AG09319 (cell line): ENCODE data around the gene ITSN1.
A peak's percentile ranks its signal among the peaks of the same experiment; 100 is the strongest.
"Not testable (repeated sequence)": the region's sequence is repeated elsewhere in the genome, so short reads cannot be mapped to it uniquely, and the experiment has no call there.

Experiments
- DNase-seq: peaks from one replicate; pipeline ENCODE4 v3.0.0-alpha.2; 2010; ENCODE audit warnings: low read depth; ENCODE audit errors: extremely low read depth
- CTCF ChIP-seq: IDR thresholded peaks from 2 replicates; pipeline ENCODE4 v1.5.1; 2011; ENCODE audit warnings: low read depth, mild to moderate bottlenecking, inconsistent platforms, low read length, moderate library complexity

The ITSN1 gene

GRCh38 chr21:33642027-33642895, at the start of gene ITSN1:
TSS of gene ITSN1 (plus strand) at chr21:33642501. CDS start at chr21:33718829, 76,328 bp downstream.
- no peak for TF ChIP-seq CTCF
- peak; percentile 99 for DNase-seq

DNA sequence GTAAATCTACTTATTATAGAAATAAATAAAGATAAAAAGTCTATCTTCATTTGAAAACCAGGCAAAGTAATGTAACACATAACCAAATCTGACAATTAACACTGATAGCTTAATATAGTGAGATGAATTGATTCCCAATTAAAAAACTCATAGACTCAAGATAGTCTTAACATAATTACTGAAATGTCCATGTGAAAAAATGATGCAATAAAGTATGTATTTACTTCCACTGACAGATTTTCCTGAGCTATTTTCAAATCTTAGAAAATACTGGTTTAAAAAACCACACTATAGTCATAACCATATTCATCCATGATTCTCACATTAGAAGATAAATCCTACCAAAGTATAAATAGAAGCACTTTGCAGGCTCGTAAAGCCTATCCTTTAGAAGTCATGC, 44.2 kb upstream of the ITSN1 start:
- no peak for DNase-seq

DNA sequence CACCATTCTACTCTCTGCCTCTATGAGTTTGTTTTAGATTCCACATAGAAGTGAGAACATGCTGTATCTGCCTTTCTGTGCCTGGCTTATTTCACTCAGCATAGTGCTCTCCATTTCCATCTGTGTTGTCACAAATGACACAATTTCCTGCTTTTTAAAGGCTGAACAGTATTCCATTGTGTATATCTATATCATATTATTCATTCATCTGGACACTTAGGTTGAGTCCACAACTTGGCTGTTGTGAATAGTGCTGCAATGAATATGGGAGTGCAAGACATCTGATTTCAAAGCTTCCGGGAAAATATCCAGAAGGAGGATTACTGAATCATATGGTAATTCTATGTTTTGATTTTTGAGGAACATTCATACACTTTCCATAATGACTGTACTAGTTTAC, 33.7 kb upstream of the ITSN1 start:
- TF ChIP-seq CTCF = no peak
- no peak for DNase-seq

More for the DNA sequence above, 44.2 kb upstream of the ITSN1 start:
- TF ChIP-seq CTCF = no peak

DNA sequence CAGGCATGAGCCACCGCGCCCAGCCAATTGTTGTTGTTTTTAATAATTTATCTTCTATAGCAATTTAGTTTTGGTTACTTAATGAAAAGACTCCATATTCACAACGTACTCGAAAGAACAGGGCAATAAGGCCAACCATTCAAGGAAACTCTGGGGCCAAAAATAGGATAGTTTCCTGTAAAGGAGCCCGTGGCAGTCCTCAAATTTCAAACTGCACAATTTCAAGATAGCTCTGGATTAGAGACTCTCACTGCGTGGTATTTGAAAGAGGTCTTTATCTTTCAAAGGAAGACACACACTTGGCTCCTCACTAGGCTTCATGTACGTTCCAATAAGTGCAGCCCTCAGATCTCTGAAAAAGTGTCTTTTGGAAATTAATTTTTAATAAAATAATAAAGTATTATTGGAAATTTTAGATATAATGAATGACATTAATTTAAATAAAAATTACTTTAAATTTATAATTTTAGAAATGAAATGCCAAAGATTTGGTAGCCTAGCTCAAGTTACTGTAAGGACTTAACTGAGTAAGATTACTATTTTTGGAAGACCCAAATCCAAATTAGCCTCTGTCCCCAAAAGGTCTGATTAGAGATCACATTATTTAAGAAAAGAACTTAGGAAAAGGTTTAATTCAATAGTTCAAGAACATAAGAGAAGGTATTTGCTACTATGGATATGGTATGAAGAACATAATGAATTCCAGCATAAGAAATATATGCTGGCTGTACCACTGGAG, 31.1 kb upstream of the ITSN1 start:
- no peak for DNase-seq
- TF ChIP-seq CTCF = no peak

DNA sequence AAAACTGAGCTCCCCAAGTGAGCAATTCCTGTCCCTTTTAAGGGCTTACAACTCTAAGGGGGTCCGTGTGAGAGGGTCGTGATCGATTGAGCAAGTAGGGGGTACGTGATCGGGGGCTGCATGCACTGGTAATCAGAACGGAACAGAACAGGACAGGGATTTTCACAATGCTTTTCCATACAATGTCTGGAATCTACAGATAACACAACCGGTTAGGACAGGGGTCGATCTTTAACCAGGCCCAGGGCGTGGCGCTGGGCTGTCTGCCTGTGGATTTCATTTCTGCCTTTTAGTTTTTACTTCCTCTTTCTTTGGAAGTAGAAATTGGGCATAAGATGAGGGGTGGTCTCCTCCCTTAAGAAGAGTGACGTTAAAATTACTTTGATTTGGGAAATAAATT, 24.7 kb upstream of the ITSN1 start:
- not testable (repeated sequence) for DNase-seq

- no peak for DNase-seq
- TF ChIP-seq CTCF = no peak
These were observed 23.9 kb upstream of the ITSN1 start for GRCh38 chr21:33618407-33618806.

DNA sequence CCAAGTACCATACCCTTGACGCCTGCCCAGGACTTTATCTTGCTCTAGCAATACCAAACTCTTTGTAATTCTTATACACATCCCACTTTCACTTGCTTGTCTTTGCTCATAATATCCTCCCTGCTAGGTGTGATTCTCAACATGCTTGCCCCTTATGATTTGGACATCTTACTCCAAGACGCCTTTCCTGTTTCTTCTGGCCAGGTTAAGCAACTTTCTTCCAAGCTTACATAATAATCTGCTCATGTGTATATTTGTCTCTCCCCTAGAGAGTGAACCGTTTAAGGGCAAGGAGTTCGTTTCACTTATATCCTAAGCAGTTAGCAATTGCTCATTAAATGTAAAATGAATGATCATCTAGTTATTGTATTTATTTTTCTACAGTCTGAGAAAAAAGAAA, 22.6 kb upstream of the ITSN1 start:
- no peak for DNase-seq
- TF ChIP-seq CTCF = no peak
